Parathyroid adenoma (tissue), 2 donors: ENCODE measurements around the gene ITPR3.

Source experiments
- H2AFZ ChIP-seq: fragments of 300-600 bp; sonication (generic); one replicate; pipeline ENCODE4 v1.7.0; 2017; ENCODE audit warnings: antibody characterized with exemption, mild to moderate bottlenecking
- H3K27ac ChIP-seq: fragments of 300-600 bp; sonication (generic); one replicate; pipeline ENCODE4 v1.7.0; 2017
- H3K27me3 ChIP-seq: fragments of 300-600 bp; sonication (generic); one replicate; pipeline ENCODE4 v1.7.0; 2017; ENCODE audit warnings: low read length; ENCODE audit not compliant: control insufficient read depth, insufficient read depth
- H3K36me3 ChIP-seq: fragments of 300-600 bp; sonication (generic); one replicate; pipeline ENCODE4 v1.7.0; 2017; ENCODE audit warnings: low read length; ENCODE audit not compliant: control insufficient read depth, insufficient read depth
- H3K4me1 ChIP-seq: fragments of 300-600 bp; sonication (generic); one replicate; pipeline ENCODE4 v1.7.0; 2017; ENCODE audit warnings: control low read depth
- H3K4me2 ChIP-seq: fragments of 300-600 bp; sonication (generic); one replicate; pipeline ENCODE4 v1.7.0; 2017; ENCODE audit warnings: low read length
- H3K4me3 ChIP-seq: fragments of 300-600 bp; sonication (generic); one replicate; pipeline ENCODE4 v1.7.0; 2017; ENCODE audit warnings: low read depth, low read length
- H3K79me2 ChIP-seq: fragments of 300-600 bp; sonication (generic); one replicate; pipeline ENCODE4 v1.7.0; 2017; ENCODE audit warnings: control low read depth
- H3K9ac ChIP-seq: fragments of 300-600 bp; sonication (generic); one replicate; pipeline ENCODE4 v1.7.0; 2017; ENCODE audit warnings: mild to moderate bottlenecking
- H3K9me3 ChIP-seq: fragments of 300-600 bp; sonication (generic); one replicate; pipeline ENCODE4 v1.7.0; 2017; ENCODE audit warnings: low read length; ENCODE audit not compliant: control insufficient read depth
- CTCF ChIP-seq: fragments of 300-600 bp; sonication (generic); IDR thresholded peaks from one replicate; pipeline ENCODE4 v1.7.0; 2017; ENCODE audit warnings: antibody characterized with exemption, mild to moderate bottlenecking
- donor health status: primary hyperparathyroidism.

The ITPR3 gene

DNA sequence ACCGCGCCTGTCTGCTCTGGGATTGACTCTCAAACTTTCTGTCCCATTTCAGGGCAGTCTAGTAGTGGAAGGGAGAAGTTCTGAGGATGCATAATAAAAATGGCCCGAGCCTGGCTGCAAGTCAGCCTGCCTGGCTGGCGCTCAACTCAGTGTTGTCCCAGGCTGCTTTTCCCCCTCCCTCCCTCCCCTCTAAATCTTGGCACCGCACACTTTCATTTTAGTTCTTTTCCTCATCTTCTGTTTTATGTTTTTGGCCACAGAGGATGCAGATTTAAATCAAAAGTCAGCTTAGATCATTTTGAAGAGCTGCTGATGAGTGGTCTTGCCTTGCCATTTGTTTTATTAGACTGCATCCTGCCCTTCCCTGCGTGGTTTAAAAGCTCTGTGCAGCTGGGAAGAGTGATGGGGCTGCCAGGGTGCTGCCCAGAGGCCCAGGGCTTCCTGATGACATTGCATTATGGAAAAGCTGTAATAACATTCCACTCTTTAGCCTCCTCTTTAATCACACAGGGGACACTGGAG lies 96.9 kb downstream of the ITPR3 start:
- no peak for TF ChIP-seq CTCF
- H3K27ac ChIP-seq: no peak overlapping the region

GRCh38 chr6:33718713-33719112 lies 97.6 kb downstream of the ITPR3 start:
- Histone ChIP-seq H3K4me1 (no peaks in the 10 kb centered on the region), H3K4me2 (no peak overlapping the region), H3K9ac (no peak overlapping the region)

More for the DNA sequence above, 96.9 kb downstream of the ITPR3 start:
- Histone ChIP-seq H3K27me3 (no peaks in the 10 kb centered on the region), H2AFZ (no peak overlapping the region), H3K9me3 (no peaks in the 10 kb centered on the region), H3K4me1 (no peaks in the 10 kb centered on the region), H3K79me2 (no peaks in the 10 kb centered on the region), H3K4me2 (no peak overlapping the region), H3K36me3 (no peaks in the 10 kb centered on the region), H3K9ac (no peak overlapping the region), H3K4me3 (no peak overlapping the region)

GRCh38 chr6:33719326-33719987 lies 98.3 kb downstream of the ITPR3 start:
- Histone ChIP-seq H3K27ac (no peak overlapping the region), H3K9ac (no peak overlapping the region)
- TF ChIP-seq CTCF: no peak

More at GRCh38 chr6:33718713-33719112, 97.6 kb downstream of the ITPR3 start:
- no peak for TF ChIP-seq CTCF
- H3K9me3 ChIP-seq: no peaks in the 10 kb centered on the region
- no peaks in the 10 kb centered on the region for H3K36me3 ChIP-seq
- H3K27me3 ChIP-seq: no peaks in the 10 kb centered on the region
- H3K4me3 ChIP-seq: no peak overlapping the region
- no peak overlapping the region for H2AFZ ChIP-seq
- H3K27ac ChIP-seq: no peak overlapping the region
- no peaks in the 10 kb centered on the region for H3K79me2 ChIP-seq

DNA sequence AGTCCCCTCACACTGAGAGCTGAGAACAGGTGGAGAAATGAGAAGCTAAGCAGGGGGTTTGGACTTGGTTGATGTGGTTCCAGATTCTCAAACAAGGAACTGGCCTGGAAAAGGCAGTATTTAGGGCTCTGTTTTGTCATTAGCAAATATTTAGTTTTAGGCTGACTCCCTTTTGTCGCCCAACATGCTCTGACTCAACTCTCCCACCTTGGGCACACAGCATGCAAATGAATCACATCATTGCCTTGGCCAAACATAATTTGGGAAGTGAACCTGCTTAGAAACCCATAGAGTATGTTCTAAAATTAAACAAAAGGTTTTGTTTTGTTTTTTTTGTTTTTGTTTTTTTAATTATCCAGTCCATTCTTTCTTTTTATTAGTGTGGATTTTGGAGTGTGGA lies 99.9 kb downstream of the ITPR3 start:
- H3K4me3 ChIP-seq: no peak overlapping the region
- no peak for TF ChIP-seq CTCF
- H3K4me1 ChIP-seq: no peaks in the 10 kb centered on the region

More at GRCh38 chr6:33719326-33719987, 98.3 kb downstream of the ITPR3 start:
- H3K9me3 ChIP-seq: no peaks in the 10 kb centered on the region
- H3K79me2 ChIP-seq: no peaks in the 10 kb centered on the region
- no peak overlapping the region for H3K4me2 ChIP-seq
- no peaks in the 10 kb centered on the region for H3K36me3 ChIP-seq
- no peak overlapping the region for H3K4me3 ChIP-seq
- no peak overlapping the region for H2AFZ ChIP-seq
- no peaks in the 10 kb centered on the region for H3K27me3 ChIP-seq
- no peaks in the 10 kb centered on the region for H3K4me1 ChIP-seq

DNA sequence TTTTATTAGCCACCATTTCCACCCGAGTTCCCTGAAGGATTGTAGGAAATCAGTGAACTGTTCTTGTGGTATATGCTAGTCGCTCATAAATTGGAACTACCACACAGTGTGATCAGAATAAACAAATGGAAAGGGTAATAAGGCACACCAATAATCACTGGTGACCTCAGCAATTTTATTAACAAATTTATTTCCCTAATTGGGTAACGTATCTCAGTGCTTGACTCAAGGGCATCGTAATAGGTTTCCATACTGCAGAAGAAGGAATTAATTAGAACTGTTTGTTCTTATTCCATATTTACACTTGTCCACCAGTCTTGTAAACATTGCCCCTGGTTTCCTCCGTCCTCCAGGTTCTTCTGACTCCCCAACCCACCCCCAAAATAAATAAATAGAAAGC lies 100.4 kb downstream of the ITPR3 start:
- Histone ChIP-seq H3K36me3 (no peaks in the 10 kb centered on the region), H3K4me1 (no peaks in the 10 kb centered on the region), H2AFZ (no peak overlapping the region), H3K27ac (no peak overlapping the region), H3K27me3 (no peaks in the 10 kb centered on the region), H3K9ac (no peak overlapping the region), H3K4me3 (no peak overlapping the region), H3K79me2 (no peaks in the 10 kb centered on the region), H3K9me3 (no peaks in the 10 kb centered on the region), H3K4me2 (no peak overlapping the region)
- no peak for TF ChIP-seq CTCF

More for the DNA sequence above, 99.9 kb downstream of the ITPR3 start:
- Histone ChIP-seq H3K36me3 (no peaks in the 10 kb centered on the region), H3K4me2 (no peak overlapping the region), H2AFZ (no peak overlapping the region), H3K9ac (no peak overlapping the region), H3K79me2 (no peaks in the 10 kb centered on the region), H3K27me3 (no peaks in the 10 kb centered on the region), H3K9me3 (no peaks in the 10 kb centered on the region), H3K27ac (no peak overlapping the region)
